ENCODE data around the gene ANKRD22.
A peak's percentile ranks its signal among the peaks of the same experiment; 100 is the strongest.
"Not testable (repeated sequence)": the region's sequence is repeated elsewhere in the genome, so short reads cannot be mapped to it uniquely, and the experiment has no call there.

ANKRD22 gene

DNA sequence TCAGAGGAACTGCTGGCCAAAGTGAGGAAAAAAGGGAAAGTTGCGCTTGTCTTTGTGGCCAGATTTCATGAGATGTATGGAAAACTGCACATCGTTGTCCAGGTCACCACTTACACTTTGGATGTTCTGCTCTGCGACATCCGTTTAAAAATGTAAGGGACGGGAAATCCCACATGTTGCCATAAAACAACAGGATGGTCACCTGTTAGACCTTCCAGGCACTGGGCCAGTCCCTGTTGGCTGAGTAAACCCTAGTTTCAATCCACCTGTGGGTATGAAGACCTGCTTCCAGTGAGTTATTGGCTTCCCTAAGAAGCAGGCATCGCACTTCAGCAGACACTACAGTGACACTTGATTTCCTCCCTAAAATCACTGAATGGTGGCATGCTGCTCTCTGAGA lies 25.7 kb upstream of the ANKRD22 start:
- no peak for DNase-seq

- no peak for DNase-seq
Measured at GRCh38 chr10:88875081-88875480, 23.4 kb upstream of the ANKRD22 start.

GRCh38 chr10:88874281-88874680 lies 22.6 kb upstream of the ANKRD22 start:
- DNase-seq: no peak

DNA sequence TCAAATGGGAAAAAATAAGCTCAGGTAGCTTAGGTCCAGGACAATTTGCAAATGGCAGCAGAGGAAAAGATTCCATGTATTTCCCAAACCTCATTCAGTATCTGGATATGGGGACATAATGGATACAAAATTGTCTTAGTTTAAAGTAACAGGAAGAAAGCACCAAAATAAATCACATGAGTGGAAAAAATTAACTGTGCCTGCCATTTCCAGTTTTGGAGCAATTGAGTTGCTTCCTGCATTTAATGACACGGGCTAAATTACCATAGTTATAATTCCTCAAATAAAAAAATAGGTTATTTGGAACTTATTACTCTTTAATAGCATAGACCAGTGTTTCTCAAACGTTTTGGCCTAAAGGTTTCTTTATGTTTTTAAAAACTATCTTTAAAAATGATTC lies 22.1 kb upstream of the ANKRD22 start:
- DNase-seq: no peak

- no peak for DNase-seq
Measured at GRCh38 chr10:88870089-88870488, 18.4 kb upstream of the ANKRD22 start.

GRCh38 chr10:88866454-88866853 lies 14.8 kb upstream of the ANKRD22 start:
- no peak for DNase-seq

GRCh38 chr10:88865281-88865876 lies 13.7 kb upstream of the ANKRD22 start:
- peak; percentile 69 for DNase-seq

DNA sequence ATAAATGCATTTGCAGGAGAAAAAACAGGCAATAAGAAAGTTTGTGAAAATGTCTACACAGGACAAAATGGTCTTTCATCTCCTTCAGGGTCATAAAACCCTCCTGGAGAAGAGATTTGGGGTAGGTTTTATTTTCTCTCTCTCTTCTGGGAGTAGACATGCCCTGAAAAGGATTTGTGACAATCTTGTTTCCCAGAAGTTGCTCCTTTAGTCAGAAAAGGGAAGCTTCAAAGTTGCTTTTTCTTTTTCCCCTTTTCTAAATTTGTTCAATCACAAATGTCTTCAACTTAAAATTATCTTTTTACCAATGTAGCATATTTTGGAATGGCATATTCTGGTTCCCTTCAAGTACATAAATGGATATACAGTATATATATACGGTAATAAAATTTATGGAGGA lies 9.4 kb upstream of the ANKRD22 start:
- DNase-seq: no peak

GRCh38 chr10:88858491-88858890 lies 6.8 kb upstream of the ANKRD22 start:
- no peak for DNase-seq

DNA sequence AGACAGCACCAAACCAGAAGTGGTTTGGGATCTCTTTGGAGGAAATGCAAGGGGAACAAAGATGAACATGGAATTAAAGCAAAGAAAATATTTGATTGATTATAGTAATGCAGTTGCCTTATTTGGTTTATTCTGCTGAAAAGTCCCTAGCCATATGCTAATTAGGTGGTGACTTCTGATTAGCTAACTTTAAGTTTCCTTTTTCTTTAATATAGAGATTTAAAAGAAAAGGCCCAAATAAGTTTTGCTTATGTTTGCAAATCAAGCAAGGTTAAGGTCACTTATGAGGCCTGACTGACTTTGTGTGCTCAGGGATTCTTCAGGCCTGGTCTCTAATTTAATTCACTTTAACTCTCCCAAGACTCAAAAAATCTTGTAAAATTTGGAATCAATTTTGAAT lies 6.2 kb upstream of the ANKRD22 start:
- no peak for DNase-seq

DNA sequence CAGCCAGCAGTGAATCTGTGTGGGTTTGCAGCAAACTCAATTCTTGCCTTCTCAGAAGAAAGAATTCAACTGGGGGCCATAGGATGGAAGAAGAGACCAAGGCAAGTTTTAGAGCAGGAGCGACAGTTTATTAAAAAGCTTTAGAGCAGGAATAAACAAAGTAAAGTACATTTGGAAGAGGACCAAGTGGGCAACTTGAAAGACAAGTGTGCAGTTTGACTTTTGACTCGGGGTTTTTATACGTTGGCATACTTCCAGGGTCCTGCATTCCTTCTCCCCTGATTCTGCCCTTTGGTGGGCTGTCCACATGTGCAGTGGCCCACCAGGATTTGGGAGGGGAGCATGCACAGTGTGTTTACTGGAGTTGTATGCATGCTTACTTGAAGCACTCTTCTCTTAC lies 3.0 kb upstream of the ANKRD22 start:
- DNase-seq: no peak

- DNase-seq: peak; percentile 97 to 98
Measured at GRCh38 chr10:88853155-88853881, 1.7 kb upstream of the ANKRD22 start.

GRCh38 chr10:88852327-88852726 lies 683 bp upstream of the ANKRD22 start:
- DNase-seq: no peak

- no peak for DNase-seq
Measured at GRCh38 chr10:88850712-88851111, 932 bp downstream of the ANKRD22 start.

DNA sequence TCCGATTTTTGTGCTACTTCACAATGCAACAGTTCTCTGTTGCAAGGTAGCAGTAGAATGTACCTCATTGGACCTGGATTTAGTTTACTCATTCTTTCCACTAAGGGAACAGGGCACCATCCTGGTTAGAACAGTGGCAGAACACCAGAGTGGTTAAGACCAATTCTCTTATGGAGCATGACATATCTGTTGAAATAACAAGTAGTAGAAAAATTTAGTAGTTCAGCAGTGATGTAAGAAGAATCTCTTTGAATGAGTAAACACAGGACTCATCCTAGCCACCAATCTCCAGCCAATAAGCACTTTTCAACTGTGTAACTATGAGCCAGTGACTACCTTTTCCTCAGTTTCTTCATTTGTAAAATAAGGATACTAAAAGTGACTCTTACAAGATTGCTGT lies 2.4 kb downstream of the ANKRD22 start:
- DNase-seq: no peak

GRCh38 chr10:88848499-88848898 lies 3.1 kb downstream of the ANKRD22 start:
- peak; percentile 43 to 55 for DNase-seq

DNA sequence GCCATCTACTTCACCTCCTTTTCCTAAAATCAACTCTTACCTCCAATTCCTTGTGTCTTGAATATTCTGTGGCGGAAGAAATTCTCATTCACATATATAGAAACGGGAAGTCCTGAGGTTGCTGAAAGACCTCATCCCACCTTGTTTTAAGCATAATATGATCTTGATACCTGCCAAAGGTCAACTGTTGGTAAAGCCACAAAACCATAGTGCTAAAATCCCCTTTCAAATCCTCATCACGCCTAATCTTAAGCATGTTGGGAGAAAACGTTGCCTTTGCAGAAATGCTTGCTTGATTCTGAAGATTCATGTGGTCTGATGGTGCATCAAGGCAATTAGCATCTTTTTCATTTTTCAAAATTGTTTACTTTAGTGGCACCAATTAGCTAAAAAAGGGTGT lies 8.5 kb downstream of the ANKRD22 start:
- no peak for DNase-seq

DNA sequence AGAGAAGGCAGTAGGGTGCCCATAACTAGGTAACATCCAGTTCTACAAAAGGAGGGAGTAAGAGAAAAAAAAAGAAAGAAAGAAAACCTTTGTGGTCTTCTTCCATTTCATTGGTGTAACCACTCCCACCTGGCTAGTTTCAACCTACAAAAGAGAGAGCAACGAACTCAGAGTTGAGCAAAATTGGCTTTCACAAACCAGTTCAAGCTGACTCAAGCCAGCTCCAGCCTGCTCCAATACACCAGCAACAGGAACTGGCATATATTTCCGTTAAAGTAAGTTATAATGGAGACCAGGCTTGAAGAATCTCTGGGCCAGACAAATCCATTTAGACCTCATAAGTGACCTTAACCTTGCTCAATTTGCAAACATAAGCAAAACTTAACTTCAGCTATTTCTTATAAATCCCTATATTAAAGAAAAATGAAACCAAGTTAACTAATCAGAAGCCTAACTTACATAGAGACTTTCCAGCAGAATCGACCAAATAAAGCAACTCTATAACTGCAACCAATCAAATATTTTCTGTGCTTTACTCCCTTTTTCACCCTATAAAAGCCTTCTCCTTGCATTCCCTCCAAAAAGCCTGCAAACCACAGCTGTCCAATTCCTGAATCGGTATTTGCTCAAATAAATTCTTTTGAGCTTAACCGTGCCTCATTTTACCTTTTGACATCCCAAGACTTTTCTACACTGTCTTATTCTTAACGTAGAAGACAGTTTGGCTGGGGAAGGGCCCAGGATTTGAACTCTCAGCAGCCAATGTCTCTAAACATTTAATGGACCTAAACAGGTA lies 10.1 kb downstream of the ANKRD22 start:
- DNase-seq: no peak

DNA sequence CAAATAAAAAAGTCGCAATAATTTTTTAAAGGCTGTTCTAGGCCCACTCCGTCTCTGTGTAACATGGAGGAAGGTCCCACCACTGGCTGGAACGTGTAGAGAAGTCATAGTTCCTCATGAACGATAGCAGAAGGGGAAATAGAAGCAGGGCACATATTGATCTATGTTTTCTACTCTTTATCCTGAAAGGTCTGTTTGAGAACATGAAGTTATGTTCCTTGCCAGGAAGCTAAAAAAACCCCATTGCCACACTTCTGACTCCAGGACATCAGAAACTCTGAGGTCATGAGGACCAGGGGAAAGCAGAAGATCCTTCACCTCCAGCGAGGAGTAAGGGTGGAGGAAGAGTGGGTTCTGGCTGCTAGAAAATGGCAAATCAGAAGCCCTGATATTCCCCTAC lies 10.8 kb downstream of the ANKRD22 start:
- no peak for DNase-seq

GRCh38 chr10:88840104-88840503 lies 11.5 kb downstream of the ANKRD22 start:
- no peak for DNase-seq

DNA sequence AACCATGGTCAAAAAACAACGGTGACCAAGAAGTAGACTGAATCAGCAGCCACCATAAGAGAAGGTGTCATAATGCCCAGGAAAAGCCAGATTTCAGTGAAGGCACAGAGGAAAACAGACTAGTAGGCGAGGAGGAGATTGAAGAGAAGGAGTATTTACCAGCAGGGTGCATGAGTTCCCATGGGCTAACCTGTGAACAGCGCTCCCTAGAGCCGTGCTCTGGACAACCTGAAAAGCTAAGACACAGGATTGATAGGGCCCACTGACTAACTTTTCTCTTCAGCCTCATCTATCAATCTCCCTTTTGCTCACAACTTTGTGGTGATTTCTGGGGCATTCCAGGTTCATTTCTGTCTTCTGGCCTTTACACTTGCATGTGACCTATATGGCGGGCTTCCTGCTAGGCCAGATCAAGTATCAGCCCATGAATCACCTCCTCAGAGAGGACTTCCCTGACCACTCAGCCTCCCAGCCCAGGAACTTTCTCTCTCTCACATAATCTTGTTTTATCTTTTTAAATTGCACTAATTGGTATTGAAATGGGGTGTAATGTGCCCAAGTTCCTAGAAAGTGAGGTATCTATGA lies 12.8 kb downstream of the ANKRD22 start:
- no peak for DNase-seq

GRCh38 chr10:88837632-88838031 lies 14.0 kb downstream of the ANKRD22 start:
- DNase-seq: not testable (repeated sequence)

DNA sequence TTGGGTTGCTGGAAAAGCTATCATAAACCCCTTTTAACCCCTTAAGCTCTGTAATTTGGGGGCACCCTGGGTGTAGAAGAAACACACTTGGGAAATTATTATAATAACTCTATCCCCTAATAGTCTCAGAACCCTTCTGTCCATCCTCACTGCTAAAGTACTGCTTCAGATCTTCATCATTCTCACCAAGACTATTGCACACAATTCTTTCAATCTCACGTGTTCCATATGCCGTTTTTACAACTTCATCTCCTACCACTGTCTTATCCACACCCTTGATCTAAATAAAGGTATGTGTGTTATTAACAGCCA lies 15.8 kb downstream of the ANKRD22 start:
- DNase-seq: no peak
